ENCODE measurements around the gene SLIT1. TPM values are rescaled to one million over a fixed set of nuclear protein-coding genes. Genes with fewer than 3 reads are reported as not detected.
A peak's percentile ranks its signal among the peaks of the same experiment; 100 is the strongest.

SLIT1 gene
- total RNA-seq, 1 experiment from 2014 or later = not detected

DNA sequence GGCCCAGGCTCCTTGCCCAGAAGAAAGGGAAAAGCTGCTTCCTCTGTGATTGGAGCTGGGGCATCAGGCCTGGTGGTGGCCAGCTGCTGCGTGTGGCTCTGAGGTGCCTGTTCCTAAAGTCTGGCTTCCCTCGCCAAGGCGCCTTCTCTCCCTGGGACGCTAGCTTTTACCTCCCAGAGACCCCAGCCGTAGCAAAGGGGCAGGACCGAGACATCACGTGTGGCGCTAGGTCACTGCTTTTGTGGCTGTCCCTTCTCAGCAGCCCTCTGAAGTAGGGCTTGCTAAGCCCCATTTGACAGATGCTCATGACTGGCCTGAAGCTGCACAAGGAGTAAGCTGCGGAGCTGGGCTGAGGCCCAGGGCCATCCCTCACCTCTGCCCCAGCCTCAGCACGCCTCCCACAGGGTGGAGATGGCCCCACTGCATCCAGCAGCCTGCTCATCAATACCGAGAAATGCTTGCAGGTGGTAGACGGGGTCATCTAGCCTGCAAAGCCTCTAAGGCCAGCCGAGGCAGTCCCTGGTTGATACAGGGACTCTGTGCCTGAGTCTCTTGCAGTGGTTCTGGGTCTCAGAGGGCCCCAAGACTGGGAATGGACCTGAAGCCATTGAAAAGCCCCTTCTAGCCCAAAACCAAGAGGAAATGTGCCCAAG lies 182.5 kb downstream of the SLIT1 start:
- no peak for DNase-seq (ENCODE audit: low spot score)

DNA sequence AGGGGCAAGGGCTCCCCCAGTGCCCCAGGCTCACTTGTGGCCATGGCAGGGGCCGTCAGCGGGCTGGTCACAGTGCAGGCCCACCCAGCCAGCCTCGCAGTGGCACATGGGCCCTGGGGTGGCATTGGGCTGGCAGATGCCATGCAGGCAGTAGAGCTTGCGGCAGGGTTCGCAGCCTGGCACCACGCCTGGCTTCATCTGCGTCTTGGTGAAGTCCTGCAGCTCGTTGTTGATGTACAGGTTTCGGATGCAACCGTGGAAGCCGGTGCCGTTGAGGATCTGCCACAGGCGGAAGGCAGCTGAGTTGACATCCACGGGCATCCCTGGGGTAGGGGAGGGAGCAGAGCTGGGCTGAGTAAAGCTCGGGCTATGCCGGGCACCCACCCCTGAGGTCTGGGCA lies 183.1 kb downstream of the SLIT1 start:
- DNase-seq (ENCODE audit: low spot score) = no peak

DNA sequence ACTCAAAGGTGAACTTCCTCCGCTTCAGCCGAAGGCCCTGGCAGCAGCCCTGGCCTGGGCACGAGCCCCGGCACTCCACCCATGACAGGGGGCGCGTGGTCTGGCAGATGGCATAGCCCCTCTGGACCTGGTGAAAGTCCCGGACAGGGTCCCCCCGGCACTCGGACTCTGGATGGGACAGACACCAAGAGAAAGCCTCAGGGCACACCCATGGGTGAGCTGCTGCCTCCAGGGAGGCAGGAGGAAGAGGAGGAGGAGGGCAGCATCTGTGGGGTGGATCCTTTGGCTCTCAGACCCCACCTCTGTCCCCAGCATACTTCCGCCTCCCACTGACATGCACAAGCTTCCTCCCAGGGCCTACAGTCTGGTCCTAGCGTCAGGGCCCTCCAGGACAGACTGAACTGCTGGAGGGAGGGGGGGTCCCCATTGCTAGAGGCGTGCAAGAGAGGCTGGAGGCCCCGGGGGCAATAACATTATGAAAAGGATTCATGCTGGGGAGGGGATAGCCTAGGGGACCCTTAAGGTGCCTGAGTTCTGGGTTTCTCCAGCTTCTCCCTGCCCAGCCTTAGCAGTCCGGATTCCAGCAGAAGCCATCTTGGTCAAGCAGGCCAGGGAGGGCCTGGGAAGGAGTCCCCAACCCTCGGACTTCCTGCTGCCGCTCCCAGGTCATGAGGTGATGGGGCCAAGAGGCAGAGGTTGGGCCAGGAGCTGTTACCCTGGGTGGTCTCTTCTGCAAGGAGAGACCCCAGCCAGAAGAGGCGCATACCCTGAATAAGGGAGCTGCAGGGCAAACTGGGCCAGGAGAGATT lies 184.4 kb downstream of the SLIT1 start:
- no peak for DNase-seq (ENCODE audit: low spot score)

DNA sequence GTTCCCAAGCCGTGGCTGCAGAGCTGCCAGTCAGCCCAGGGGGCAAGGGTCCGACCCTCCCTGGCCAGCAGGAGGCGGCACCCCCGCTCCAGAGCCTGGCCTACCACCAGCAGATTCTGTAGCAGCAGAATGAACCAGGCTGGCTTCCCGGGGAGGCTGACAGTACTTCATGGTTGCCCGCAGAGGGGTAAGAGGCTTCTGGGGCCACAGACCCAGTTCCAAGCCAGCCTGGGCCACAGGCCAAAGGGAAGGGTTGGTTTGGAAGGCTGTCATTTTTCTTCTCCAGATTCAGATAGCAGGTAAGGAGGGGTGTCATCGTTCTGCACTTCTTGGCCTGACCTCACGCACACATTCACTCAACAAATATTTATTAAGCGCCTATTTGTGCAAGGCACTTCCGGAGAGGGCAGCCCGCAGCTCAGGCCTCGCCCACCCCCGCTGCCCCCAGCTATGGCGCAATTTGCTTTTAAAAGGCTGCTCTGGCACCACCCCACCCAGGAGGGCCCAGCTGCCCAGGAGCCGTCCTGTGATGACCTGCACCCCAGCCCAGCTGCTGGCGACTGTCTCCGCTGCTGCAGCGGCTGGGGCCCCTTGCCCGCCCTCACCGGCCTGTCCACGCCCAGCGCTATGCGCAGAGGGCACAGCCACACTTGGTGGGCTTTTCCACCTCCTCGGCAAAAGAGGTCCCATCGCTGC lies 185.1 kb downstream of the SLIT1 start:
- DNase-seq (ENCODE audit: low spot score) = no peak

DNA sequence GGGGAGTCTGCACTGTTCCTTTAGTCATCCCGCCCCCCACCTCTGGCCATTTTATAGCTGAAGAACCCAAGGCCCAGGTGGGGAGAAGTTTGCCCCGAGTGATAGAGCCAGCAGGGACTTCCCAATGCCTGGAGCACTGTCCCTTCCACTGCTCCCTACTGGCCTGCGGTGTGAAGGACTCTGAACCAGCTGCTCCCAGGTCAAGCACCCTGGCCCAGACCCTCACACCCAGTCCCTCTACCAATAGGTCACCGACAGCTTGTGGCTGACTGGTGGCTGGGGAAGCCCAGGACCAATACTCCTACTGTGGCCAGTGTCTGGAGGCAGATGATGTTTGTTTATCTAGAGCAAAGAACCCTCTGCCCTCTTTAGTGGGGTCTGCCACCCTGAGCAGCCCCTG lies 185.8 kb downstream of the SLIT1 start:
- DNase-seq (ENCODE audit: low spot score) = no peak

DNA sequence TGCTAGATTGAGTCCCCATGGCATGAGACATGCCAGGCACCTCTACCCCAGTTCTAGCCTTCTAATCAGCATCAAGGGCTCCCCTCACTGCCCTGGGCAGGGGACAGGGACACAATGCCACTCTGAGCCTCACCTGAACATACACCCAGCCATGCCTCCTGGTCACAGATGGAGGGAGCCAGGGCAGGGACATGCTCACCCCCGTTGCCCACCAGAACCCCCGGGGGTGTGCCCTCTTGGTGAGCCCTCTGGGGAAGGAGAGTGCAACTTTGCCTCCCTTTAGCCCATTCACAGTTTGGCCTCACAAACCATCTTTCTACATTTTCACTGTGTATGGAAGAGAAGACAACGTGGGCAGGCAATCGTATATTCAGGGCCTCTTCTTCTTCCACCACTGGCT lies 186.4 kb downstream of the SLIT1 start:
- no peak for DNase-seq (ENCODE audit: low spot score)

DNA sequence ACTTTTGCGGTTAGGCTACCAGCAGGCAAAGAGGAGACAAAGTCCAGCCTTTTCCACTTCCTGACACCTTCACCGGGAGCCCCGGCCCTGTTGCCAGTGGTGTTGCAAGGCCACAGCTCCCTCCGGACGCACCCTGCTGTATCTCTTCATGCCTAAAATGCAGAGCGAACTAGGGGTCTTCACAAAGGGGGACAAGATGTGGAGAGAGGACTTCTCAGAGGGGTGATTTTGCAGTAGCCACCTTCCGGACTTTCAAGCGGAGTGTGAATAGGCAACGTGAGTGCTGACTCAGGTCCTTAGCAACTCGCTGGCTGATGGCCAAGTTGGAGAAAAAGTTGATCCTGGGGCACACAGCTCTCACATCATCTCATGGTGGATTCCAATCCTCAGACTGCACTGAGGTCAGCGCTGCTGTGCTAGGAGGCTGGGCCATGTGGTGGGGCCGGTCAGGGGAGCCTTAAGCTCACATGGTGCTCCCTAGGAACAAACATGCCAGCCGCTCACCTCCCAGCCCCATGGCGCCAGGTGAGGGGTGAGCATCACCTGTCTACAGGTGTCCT lies 187.3 kb downstream of the SLIT1 start:
- no peak for DNase-seq (ENCODE audit: low spot score)

DNA sequence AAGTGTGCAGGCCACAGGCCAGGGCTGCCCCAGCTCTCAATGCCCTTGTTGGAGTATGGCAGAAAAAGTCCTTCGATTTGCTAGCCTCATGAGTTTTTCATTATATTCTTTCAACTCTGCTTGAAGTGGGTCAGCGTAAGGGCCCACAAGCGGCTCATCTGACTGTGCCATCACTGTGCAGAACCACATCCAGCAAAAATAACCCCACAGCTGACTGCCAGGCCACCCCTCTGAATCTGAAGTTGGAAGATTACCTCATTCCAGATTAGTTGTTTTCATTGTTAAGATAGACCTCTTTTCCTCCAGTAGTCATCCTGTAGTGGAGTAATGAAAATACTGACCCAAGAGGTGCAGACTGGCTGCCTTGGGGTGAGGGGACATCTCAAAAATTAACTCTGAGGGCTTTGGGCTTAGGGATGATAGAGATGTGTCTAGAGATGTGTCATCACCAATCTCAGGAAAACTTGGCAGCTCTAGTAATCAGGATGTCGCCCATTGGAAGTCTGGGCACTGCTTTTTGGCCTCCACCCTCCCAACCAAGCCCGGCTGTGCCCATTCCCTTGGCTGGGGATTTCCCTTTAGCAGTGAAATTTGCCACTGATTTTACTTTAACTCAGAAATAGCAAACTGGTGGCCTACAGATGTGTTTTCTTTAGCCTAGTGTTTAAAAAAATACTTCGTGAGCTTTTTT lies 189.3 kb downstream of the SLIT1 start:
- DNase-seq (ENCODE audit: low spot score) = no peak

DNA sequence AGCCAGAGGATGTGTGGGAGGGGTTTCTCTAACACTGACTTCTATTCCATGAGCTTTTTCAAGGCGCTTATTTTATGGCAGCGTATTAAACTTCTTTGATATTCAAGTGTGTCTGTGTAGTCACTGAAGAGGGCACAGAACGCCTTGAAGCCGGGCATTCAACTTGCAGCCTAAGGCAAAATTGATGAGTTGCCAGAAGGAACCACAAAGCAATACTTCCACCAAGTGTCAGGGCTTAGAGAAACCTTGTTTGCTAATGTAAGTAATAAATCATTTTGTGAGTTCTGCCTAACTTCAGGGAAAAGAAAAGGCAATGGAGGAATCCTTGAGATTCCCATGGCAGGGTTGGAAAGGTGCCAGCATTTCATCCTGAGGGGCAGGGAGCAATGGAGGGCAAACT lies 189.9 kb downstream of the SLIT1 start:
- peak; percentile 71 for DNase-seq (ENCODE audit: low spot score)

DNA sequence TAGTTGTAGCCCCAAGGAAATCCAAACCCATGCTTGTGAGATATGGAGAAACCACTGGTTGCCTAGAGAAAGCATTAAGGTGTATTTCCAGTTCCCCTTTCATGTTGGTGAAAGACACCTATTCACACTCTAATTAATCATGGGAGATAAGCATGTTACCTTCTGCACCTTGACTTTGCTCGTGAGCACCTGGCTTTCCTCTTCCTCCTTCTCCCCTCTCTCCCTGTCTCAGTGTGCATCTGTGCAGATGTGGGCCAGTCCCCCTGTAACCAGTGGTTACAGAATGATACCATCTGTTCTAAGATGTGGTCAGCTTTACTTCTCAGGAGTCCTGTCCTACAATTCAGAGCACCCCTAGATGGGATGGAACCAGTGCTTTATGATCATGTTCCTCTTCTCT lies 193.0 kb downstream of the SLIT1 start:
- no peak for DNase-seq (ENCODE audit: low spot score)

DNA sequence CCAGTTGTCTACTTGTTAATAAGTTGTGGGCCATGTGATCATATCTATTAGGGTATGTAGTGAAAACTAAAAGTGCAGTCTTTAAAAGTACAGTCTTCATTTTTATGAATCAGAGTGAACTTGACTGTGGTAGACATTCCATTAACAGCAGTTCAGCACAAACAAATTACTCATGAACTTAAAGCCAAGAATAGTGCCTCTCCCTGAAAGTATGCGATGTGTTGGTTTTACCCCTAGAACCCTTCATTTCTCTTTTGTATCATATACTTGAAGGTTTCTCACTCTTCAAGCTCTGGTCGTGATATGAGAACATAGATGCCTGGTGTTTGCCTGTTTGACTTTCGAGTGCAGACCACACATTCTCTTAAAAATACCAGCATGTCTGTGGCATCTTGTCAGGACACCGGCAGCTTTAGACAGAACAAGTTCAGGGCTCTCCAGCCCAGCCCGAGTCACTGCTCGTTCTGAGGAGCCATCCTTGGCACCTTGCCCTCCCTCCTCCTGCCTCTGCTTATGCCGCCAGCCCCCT lies 194.4 kb downstream of the SLIT1 start:
- peak; percentile 63 for DNase-seq (ENCODE audit: low spot score)

DNA sequence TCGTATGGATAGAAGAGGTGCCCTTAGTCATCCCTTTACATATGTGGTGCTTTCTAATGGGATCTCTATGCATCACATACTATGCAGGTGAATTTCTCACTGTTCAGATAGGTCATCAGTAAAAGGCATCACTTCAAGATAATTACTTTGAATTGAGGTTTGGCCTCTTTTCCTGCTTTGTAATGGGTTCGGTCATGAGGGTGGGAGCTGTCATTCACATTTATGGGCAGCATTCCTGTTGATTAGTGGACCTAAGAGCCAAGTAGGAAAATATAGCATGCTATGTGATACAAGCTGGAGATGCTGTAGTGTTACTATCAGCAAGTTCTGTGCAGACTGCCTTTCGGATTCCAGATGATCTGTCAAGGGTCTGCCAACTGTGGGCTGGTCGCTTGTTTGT lies 197.3 kb downstream of the SLIT1 start:
- DNase-seq (ENCODE audit: low spot score) = no peak

DNA sequence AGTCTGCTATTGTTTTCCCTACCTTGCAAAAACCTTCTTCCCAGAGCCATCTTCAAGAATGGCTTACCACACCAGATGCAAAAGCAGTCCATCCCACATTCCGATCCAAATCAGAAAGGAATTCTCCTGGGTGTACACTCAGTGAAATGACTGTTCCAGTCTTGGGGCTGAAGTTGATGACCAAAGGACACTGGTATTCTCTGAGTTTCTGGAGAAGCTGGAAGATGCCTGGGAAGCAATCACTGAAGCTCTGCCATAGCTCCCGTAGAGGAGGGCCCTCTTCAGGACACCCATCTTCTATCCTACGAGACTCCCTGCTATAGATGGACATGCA lies 197.9 kb downstream of the SLIT1 start:
- DNase-seq (ENCODE audit: low spot score) = no peak

DNA sequence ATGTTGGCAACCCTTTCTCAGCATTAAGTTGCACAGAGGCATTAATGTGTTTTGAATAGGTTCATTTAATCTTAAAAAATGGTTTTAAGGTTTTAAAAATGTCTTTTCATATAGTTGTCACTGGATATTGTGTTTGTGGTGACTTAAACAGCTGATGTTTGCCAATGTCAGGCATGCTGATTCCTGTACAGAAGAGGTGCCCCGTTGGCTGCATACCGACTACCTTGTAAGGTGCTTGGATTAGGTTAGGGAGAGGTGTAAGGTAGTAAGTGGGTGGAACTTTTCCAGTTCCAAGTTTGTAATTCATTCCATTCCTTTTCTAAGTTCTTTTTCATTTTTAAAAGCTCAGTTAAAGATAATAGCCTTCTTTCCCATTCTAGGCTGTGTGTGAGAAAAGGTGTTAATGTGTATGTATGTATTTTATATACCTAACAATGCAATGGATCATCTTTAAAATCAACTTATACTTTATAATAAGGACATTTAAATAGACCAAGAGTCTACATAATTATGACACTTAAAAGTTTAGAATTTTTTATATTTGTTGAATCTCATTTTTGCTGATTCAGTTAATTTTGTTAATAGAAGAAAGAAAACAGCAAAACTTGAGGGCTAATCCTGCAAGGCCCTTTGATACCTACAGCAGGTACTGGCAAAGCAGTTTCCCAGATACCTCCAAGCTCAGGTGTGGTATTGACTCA lies 198.5 kb downstream of the SLIT1 start:
- no peak for DNase-seq (ENCODE audit: low spot score)

DNA sequence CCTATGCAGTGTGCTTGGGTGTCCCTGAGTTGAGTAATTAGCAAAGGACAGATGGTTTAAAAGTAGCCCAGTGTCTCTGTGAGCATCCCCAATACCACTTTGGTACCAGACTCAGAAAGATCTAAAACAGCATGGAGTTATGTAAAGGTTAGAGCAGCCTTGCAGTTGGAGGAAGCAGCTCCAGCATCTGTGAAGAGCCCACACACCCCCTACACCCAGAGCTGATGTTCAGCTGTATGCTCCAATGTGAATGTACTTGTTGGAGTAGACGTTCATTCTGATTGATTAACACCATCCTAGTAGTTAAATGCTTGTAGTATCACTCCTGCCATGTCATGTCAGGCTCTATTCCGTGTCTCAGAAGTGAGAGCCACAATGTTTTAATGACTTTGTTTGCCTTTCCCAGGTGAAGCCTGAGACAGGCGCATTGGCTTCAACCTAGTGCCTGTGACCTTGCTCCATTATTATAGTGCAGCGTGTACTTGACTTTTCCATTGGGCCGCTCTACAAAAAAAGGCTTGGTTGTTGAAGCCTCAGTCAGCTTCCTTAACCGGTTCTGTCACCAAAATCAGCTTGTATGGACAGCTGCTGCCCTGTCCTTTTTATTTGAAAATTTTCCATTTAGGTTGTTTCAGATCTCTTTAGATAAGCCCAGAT lies 199.4 kb downstream of the SLIT1 start:
- DNase-seq (ENCODE audit: low spot score) = no peak

DNA sequence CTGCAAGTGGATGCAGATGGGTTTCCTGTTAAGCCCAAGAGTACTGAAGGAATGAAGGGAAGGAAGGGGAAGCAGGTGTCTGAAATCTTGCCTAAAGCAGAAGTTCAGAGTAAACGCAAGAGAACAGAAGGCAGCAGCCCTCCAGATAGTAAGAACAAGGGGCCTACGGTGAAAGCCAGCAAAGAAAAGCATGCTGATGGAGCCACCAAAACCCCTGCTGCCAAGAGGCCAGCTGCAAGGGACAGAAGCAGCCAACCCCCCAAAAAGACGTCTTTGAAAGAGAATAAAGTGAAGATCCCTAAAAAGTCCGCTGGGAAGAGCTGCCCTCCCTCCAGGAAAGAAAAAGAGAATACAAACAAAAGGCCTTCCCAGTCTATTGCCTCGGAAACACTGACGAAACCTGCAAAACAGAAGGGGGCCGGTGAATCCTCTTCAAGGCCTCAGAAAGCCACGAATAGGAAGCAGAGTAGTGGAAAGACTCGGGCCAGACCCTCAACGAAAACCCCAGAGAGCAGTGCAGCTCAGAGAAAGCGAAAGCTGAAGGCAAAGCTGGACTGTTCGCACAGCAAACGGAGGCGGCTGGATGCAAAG lies 201.1 kb downstream of the SLIT1 start:
- no peak for DNase-seq (ENCODE audit: low spot score)

DNA sequence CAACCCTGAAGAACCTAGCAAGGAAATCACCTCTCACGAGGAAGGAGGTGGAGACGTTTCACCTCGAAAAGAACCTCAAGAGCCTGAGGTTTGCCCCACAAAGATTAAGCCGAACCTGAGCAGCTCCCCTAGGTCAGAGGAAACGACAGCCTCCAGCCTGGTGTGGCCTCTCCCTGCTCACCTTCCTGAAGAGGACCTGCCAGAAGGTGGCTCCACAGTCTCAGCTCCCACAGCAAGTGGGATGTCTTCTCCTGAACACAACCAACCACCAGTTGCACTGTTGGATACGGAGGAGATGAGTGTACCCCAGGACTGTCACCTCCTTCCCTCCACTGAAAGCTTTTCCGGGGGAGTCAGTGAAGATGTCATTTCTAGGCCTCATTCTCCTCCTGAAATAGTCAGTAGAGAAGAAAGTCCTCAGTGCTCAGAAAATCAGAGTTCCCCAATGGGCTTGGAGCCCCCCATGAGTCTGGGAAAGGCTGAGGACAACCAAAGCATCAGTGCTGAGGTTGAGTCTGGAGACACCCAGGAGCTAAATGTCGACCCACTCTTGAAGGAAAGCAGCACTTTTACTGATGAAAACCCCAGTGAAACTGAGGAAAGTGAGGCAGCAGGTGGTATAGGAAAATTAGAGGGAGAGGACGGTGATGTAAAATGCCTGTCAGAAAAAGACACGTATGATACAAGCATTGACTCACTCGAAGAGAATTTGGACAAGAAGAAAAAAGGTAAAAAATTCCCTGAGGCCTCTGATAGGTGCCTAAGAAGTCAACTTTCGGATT lies 203.4 kb downstream of the SLIT1 start:
- no peak for DNase-seq (ENCODE audit: low spot score)

DNA sequence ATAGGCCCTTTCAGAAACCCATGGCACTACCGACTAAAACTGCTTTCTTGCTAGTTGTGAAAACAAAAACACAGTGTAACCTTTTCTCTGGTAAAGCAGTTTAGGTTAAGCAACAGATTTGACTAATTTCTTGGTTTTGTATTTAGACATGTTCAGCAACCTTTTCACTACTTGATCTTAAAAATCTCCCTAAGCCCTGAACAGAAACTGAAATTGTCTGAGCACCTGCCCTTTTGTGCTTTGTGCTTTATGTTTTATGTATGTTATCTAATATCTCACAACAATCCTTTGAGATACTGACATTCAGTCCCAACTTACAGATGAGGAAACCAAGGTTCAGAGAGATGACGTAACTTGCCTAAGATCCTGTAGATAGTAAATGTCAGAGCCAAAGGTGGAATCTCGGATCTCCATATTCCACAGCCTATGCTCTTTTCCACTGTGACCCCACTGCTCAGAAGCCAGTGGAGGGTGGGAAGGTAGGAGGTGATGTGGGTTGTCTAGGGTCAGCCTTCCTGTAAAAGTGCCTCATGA lies 207.1 kb downstream of the SLIT1 start:
- DNase-seq (ENCODE audit: low spot score) = no peak

DNA sequence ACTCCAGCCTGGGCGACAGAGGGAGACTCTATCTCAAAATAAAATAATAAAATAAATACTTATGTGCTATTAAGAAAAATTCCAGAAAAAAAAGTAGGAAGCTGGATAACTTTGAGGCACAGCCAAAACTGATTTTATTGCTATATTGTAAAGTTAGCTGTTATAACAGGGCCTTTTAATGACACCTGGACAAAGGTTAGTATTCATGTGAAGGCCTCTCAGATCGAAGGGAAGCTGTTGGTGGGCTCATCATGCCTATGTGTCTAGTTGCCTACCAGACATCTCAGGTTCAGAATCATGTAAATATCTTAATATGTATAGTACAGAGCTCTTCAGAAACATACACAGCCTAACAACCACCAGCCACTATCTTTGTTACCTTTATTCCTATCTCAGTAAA lies 210.6 kb downstream of the SLIT1 start:
- DNase-seq (ENCODE audit: low spot score) = no peak
